NCI-H187 (cell line): Measurements from ENCODE around the gene DYNLT1.
A peak's percentile ranks its signal among the peaks of the same experiment; 100 is the strongest.
"Not testable (repeated sequence)": the region's sequence is repeated elsewhere in the genome, so short reads cannot be mapped to it uniquely, and the experiment has no call there.

Experiments used
- DNase-seq, 2 experiments: peaks; one replicate each; lab custom pipeline; 2025; lab: John Stamatoyannopoulos, UW

Gene DYNLT1

DNA sequence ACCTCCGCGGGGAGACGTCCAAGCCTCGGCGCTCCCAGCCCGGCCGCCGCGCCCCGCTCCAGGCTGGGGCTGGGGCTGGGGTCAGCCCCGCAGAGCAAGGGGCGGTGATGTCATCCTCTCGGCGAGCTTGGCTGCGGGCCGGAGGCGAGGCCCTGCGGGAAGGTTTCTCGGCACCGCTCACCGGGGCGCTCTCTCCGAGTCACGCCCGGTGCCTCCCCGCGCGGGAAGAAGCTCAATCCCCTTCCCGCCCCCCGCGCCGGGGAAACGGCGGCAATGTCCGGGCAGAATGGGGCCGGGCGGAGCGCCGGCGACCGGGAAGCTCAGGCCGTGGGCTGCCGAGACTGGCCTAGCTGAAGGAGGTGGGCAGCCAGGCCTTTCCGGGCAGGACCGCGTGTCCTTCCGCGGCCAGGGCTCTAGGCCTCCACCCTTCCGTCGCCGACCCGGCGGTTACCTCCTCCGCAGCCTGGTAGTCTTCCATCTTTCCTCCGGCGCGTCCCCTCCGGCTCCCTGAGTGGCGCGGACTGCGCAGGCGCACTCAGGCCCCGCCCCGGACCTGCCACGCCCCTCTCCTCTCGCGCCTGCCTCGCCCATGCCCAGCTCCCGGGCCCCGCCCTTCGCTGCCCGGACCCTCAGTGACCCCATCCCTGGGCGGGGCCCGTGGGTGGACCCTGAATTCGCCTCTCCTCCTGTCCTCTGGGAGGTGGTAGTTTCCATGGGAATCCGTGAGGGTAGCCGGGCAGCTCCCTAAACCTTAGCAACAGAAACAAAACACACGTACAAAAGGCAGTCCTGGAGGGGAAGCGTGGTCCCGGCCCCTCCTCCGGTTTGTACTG, at the start of gene DYNLT1:
Gene DYNLT1 (minus strand): TSS at position 513 of the 833 bp plus-strand sequence. CDS start 35 bp downstream, at position 478.
- peak; percentile 84 to 85 for DNase-seq

DNA sequence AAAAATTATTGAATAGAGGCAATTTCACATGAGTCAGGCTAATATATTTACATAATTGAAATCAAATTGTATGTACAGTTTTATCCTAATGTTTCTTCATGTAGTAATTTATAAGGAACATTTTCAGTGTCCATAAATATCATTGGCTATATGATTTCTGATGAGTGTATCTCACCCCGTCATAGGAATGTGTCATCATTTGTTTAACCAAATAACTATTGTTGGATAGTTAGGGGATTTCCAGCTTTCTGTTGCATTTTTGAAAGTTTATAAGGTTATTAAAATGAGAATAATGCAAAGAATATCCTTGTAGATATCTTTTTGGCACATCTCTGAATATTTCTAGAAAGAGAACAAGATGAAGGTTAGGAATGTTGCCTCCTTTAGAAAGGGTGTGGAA, 44.3 kb upstream of the DYNLT1 start:
- no peak for DNase-seq

DNA sequence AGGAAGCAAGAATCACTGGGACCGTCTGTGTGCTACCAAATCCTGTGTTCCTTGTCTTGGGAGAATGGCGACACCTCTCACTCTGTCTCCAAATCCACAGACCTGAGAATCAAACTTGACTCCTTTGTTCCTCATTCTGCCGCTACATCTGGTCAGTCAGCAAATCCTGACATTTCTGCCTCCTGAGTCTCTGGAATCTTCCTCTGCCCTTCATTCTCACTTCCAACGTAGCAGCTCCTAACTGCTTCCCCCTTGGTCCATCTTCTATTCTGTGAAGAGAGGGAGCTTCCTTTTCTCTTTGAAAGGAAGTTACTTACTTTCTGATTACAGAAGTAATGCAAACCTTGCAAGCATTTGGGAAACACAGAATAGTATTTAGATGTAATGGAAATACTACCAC, 43.0 kb upstream of the DYNLT1 start:
- DNase-seq = no peak

DNA sequence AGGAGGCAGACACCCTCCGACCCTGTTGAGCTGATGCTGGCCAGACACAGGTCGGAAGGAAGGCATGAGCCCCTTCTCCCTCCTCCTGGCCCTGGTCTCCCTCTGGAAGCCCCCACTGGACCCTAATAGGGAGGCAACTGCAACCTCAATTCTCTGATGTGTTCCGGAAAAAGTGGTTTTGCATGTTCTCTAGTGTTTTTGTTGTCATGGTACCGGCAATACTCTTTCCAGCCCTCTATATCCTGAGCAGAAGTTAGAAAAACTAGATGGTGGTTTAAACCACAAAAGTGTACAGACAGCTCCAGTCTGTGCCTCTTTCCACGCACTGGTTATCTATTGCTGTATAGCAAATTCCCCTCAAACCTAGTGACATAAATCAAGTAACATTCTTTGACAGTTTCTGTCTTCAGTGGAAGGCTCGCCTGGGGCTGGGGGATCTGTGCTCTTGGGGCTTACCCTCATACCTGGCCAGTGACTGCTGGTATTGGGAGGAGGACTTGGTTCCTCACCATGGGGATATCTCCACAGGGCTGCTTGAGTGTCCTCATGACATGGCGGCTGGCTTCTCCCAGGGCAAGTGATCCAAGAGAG, 42.3 kb upstream of the DYNLT1 start:
- no peak for DNase-seq

DNA sequence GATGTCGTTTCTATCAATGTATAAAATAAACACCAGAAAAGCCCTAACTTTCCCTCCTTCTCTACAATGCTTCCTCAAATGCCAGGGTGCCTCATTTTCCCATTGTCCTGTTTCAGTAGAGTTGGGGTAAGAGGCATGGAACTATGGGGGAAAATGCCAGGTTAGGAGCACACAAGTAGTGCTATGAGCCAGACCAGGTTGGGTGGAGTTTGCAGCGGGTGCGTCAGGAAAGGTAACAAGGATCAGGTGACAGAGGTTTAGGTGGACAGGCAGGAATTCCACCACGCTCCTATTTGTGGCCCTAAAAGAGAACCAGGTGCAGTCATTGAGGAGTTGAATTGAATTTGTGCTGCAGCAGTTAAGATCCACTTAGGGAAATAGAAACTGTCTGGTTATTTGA, 41.8 kb upstream of the DYNLT1 start:
- DNase-seq = no peak

DNA sequence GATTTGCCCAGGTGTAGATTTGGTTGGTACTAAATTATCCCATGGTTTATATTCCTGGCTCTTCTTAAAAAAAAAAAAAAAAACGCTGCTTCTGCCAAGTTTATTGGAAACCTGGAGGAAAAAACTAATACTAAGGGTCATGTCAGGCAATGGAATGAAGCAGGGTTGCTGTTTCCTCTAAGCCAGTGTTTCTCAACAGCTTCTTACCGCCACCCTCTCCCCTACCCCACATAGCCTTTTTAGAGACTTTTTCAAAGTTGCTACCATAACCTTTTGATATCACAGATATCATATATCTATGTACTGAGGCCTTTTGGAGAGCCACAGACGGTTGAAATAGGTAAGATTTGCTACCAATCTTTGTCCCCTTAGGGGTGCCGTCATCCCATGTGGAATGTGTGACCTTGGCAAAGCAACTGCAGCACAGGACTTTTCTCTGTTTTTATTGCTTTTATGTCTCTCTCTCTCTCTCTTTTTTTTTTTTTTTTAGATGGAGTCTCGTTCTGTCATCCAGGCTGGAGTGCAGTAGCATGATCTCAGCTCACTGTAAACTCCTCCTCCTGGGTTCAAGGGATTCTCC, 40.3 kb upstream of the DYNLT1 start:
- DNase-seq = no peak

DNA sequence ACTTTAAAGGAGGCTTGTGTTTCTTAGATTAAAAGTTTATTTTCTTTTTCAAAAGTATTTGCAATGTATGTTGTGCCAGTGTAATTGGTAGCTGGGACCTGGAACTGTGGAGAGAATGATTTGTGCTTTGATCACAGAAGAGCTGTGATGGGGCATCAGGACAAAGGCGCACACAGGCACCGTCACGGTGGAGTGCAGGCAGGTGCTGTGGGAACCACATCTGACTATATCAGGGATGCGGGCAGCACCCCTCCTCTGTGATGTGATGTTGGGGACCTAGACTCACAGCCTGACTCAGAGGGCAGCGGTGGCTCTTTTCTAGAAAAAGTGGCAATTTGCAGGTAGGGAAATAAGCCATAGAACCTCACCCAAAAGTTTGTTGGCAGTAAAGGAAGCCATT, 39.8 kb upstream of the DYNLT1 start:
- no peak for DNase-seq

DNA sequence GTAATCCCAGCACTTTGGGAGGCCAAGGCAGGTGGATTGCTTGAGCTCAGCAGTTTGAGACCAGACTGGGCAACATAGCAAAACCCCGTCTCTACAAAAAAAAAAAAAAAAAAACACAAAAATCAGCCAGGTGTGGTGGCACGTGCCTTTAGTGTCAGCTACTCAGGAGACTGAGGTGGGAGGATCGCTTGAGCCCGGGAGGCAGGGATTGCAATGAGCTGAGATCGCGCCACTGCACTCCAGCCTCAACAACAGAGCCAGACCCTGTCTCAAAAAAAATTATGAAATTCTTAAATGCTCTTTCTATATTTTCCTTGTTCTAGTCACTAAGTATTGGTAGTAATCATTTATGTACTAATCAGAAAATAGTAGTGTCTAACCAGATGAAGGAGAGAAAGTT, 35.9 kb upstream of the DYNLT1 start:
- DNase-seq = no peak

DNA sequence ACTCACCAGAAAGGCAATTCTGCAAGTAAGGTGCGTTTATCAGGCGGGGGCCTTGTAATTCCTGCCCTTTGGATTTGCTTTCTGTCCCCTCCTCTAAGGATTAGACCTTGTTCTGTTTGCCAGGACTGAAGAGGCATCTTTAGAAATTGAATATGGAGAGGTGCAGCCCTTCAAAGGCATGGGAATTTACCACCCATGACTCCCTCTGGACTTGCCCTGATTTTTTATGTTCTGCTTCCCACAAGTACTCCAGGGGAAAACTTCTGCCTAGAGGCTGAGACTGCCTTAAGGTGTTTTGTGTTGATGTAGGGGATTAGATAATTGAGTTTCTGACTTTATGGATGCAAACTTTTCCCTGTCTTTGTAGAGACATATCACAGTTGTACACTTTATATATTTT, 35.5 kb upstream of the DYNLT1 start:
- no peak for DNase-seq

DNA sequence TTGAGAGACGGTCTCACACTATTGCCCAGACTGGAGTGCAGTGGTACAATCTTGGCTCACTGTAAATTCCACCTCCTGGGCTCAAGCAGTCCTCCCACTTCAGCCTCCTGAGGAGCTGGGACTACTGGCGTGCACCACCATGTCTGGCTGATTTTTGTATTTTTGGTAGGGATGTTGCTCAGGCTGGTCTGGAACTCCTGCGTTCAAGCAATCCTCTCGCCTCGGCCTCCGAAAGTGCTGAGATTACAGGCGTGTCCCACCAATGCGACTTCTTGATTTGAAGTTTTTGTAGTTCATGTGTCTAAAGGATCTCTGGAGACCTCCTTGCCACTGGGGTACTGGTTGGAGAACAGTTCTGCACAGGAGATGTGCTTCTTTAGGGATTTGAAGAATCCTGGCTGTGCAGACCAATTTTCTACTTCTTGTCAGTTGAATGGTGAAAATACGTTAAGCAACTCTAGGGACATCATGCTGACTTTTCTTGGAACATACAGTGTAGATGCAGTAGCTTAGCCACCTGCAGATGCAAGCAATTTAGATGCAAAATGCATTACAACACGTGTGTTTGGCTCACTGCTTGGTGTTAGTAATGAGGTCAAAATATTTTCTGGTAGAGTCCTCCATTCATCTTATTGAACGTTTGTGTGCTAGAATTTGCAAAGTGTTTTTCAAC, 33.5 kb upstream of the DYNLT1 start:
- no peak for DNase-seq

DNA sequence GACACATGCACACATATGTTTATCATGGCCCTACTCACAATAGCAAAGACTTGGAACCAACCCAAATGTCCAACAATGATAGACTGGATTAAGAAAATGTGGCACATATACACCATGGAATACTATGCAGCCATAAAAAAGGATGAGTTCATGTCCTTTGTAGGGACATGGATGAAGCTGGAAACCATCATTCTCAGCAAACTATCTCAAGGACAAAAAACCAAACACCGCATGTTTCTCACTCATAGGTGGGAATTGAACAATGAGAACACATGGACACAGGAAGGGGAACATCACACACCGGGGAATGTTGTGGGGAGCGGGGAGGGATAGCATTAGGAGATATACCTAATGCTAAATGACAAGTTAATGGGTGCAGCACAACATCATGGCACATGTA, 32.6 kb upstream of the DYNLT1 start:
- not testable (repeated sequence) for DNase-seq

DNA sequence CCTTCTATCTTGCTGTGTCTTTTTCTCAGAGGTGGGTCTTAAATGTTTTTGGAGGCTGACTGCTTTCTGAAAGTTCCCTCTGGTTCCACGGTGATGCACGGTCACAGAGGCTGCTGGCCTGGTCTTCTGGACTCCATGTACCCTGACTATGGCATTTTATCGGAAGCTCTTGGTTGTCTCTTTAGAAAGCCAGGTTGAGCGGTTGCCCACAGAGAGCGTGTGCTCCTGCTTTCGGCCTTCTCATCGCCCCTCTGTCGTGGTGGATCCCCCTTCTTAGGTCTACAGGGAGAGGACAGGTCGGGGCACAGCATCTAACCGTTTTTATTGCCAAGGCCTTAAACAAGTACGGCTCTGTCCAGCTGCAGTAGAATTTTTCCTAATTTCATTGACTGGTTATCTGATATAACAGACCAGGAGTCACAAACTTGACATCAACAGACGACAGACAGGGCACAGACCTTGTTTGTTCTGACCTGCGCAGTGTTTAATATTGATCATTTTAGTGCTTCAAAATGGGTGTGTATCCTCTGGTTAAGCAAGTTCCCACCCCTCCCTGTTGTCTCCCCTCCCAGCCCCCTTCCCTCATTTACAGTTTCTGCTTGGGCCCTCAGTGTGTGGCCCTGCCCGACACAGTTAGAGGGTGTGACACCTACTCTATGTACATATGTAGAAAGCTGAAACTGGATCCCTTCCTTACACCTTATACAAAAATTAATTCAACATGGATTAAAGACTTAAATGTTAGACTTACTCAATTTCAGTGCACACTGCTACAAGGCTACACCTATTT, 30.0 kb upstream of the DYNLT1 start:
- no peak for DNase-seq

DNA sequence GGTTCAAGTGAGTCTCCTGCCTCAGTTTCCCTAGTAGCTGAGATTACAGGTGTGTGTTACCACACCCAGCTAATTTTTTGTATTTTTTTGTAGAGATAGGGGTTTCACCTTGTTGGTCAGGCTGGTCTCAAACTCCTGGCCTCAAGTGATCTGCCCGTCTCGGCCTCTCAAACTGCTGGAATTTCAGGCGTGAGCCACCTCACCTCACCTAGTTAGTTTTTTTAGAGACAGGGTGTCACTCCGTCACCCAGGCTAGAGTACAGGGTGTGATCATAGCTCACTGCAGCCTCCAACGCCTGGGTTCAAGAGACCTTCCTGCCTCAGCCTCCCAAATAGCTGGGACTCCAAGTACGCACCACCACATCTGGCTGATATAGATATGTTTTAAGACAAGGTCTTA, 28.2 kb upstream of the DYNLT1 start:
- DNase-seq = no peak

DNA sequence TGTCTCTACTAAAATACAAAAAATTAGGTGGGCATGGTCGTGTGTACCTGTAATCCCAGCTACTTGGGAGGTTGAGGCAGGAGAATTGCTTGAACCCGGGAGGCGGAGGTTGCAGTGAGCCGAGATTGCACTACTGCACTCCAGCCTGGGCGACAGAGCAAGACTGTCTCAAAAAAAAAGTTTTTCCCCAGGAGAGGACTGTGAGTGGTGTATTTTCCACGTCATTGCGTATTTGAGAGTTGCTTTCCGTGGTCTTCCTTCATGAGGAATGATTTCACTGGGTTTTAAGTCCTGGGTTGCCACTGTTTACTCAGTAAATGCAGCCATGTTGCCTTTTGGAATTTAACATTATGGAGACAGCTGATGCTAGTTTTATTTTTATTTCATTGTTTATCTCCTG, 27.6 kb upstream of the DYNLT1 start:
- not testable (repeated sequence) for DNase-seq

DNA sequence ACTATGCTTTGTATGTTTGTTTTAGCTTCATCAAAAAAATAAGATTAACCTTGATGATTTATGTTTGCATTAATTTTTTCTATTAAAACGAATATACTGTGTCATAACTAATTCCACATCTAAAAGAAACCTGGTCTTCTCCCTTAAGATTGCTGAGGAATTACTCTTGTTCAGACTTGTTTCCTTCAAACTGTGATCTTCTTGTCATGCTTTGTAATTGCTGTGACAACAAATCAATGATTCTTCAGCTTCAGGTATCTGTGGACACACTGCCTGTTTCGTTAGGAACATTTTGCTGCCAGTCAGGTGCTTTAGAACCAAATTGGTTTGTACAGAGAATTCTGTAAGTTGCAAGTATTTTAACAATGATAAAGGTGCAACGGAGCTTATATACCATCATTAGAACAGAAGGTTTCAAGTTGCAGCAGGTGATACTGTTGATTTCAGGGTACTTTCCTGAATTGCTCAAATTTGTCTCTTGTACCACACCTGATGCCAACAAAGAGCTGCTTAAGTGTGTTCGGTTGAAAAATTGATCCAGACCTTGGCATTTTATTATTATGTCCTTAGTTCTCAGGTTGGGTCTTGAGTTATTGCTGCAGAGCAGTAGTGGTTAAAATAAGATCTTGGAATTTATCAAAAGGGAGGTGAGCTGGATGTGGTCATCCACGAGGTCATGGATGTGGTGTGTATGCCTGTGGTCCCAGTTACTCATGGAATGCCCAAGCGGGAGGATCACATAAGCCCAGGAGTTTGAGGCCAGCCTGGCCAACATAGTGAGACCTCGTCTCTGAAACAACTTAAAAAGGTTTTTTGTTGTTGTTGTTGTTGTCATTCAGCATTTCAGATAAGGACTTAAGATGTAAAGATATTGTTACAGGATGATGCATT, 24.8 kb upstream of the DYNLT1 start:
- DNase-seq = no peak

DNA sequence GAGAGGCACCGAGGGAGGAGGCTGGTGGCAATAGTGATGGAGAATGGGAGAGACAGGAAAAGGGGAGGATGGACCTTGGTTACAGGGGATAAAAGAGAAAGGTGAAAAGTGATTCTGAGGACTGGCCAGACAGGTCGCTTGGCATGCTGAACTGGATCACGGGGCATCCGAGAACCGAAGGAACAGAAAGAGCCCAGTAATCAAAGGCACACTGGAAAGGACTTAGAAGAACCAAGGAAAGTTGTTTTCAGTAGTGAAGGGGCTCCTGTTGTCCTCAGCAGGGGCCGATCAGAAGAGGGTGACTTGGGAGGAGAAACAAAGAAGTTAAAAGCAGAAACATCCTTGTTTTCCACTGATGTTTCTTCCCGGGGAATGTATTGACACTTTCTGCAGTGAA, 24.2 kb upstream of the DYNLT1 start:
- DNase-seq = no peak

DNA sequence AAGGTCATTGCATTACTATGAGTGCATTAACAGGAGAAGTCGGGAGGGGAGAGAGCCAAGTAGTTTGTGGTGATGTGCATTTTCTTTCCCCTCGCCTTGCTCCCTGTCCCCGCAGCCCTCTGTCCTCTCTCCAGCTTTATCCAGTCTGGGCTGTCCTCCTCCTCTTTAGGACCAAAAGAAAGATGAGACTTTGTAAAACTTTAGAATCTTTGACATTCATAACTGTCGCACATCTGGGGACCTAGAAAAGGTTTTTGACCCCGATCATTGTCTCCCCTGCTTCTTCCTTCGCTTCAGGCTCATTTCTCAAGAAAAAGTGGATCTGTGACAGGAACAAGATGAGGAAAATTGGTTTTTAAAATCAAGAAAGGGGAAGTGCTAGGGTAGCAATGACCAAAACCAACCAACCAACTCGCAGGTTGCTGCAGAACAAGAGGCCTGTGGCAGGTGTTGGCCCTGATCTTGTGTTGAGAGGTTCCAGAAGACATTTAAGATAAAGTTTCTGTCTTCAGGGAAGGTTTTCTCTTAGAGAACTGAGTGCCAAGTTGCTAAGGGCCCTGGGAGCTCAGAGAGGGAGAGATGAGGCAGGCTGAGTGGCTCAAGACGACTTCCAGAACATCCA, 22.9 kb upstream of the DYNLT1 start:
- DNase-seq = no peak

DNA sequence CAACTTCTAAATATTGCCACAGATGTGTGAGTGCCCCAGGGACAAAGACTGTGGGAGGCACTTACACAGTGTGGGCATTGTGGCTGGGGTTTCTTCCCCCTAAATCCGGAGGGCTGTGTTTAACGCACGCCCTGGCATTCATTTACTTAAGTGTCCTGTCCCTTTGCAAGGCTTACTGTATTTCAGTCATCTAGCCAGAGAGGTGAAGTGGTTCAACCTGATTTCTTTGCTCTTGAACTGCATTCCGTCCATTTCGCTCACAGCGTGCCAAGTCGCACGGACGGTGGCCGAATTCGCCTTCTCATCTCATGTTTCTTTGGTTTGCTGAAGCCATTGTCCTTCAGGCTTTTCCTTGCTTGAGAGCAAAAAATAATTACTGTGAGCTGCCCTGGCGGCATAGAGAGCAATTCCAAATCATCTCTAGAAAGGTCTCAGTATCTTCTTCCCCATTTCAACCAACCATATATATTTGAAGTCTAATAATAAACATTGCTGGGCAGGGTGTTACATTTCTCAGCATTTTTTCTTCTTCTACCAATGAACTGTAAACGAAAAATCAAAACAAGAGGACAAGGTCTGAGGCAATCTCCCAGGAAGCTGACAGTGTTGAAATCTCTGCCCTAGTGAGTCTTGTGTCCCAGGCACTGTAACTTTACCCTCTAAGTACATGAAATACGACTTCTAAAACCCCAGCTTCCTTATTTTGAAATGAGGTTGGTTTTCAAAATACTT, 22.3 kb upstream of the DYNLT1 start:
- peak; percentile 34 to 62 for DNase-seq

DNA sequence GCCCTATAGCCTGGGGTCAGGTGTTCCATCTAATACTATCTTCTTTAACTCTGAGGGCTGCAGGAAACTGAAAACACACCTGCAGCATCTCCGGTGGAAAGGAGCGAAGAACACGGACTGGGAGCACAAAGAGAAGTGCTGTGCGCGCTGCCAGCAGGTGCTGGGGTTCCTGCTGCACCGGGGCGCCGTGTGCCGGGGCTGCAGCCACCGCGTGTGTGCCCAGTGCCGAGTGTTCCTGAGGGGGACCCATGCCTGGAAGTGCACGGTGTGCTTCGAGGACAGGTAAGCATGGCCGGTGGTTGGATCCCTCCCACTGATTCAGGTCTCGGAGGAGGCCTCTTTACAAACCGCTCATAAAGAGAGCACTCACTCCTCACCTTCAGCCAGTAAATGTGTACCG, 20.8 kb upstream of the DYNLT1 start:
- peak in 1 of 2 experiments; percentile 21 for DNase-seq
